ENCODE measurements around the gene EMC9. TPM values are rescaled to one million over a fixed set of nuclear protein-coding genes. Genes with fewer than 3 reads are reported as not detected.

EMC9 gene
- total and polyA plus RNA-seq, 2 of the 8 experiments (the other 6 are each of a cell fraction or from before 2014, with no cell fraction given), result 38.4 to 47.2 TPM

DNA sequence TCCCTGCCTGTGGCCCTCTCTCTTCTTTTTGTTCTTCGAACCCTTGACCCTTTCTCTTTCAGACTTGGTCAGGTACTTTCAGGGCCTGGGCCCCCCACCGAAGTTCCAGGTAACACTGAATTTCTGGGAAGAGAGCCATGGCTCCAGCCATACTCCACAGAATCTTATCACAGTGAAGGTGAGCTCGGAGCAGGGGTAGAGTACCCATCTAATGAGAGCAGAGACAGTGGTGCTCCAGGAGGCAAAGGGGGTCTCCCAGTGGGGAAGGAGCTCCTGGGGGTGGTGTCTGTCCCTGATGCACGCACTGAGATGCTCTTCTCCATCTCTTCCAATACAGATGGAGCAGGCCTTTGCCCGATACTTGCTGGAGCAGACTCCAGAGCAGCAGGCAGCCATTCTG, 24.4 kb upstream of the EMC9 start (continued):
- TF ChIP-seq KDM1A (IDR thresholded peaks at IDR 0.05; ENCODE audit: borderline replicate concordance, low read length) (no peak), POLR2AphosphoS5 (IDR thresholded peaks at IDR 0.05; ENCODE audit: low read depth, low read length) (no peak), FOSL1 (IDR thresholded peaks at IDR 0.05; ENCODE audit: insufficient read depth, low read depth, low read length) (no peak), ASH2L (IDR thresholded peaks at IDR 0.05; ENCODE audit: low read length) (no peak)
- TF ChIP-seq, protein P1, sequence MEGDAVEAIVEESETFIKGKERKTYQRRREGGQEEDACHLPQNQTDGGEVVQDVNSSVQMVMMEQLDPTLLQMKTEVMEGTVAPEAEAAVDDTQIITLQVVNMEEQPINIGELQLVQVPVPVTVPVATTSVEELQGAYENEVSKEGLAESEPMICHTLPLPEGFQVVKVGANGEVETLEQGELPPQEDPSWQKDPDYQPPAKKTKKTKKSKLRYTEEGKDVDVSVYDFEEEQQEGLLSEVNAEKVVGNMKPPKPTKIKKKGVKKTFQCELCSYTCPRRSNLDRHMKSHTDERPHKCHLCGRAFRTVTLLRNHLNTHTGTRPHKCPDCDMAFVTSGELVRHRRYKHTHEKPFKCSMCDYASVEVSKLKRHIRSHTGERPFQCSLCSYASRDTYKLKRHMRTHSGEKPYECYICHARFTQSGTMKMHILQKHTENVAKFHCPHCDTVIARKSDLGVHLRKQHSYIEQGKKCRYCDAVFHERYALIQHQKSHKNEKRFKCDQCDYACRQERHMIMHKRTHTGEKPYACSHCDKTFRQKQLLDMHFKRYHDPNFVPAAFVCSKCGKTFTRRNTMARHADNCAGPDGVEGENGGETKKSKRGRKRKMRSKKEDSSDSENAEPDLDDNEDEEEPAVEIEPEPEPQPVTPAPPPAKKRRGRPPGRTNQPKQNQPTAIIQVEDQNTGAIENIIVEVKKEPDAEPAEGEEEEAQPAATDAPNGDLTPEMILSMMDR (IDR thresholded peaks at IDR 0.05; ENCODE audit: control extremely low read depth in 1 of 3, insufficient read depth in 1 of 3, low read depth in 1 of 3, low read length in 3 of 3), result no peak

Measured in H1 (cell line).